GM21528 (cell line): ENCODE measurements around the gene CNDP2.
"Not testable (repeated sequence)": the region's sequence is repeated elsewhere in the genome, so short reads cannot be mapped to it uniquely, and the experiment has no call there.

Source experiments
- ATAC-seq: cut with Tn5 transposase; IDR thresholded peaks from one replicate; pipeline ENCODE4 v1.9.1; 2021; ENCODE audit warnings: mild to moderate bottlenecking, moderate library complexity; ENCODE audit not compliant: unreplicated experiment, low FRiP score

Gene CNDP2

DNA sequence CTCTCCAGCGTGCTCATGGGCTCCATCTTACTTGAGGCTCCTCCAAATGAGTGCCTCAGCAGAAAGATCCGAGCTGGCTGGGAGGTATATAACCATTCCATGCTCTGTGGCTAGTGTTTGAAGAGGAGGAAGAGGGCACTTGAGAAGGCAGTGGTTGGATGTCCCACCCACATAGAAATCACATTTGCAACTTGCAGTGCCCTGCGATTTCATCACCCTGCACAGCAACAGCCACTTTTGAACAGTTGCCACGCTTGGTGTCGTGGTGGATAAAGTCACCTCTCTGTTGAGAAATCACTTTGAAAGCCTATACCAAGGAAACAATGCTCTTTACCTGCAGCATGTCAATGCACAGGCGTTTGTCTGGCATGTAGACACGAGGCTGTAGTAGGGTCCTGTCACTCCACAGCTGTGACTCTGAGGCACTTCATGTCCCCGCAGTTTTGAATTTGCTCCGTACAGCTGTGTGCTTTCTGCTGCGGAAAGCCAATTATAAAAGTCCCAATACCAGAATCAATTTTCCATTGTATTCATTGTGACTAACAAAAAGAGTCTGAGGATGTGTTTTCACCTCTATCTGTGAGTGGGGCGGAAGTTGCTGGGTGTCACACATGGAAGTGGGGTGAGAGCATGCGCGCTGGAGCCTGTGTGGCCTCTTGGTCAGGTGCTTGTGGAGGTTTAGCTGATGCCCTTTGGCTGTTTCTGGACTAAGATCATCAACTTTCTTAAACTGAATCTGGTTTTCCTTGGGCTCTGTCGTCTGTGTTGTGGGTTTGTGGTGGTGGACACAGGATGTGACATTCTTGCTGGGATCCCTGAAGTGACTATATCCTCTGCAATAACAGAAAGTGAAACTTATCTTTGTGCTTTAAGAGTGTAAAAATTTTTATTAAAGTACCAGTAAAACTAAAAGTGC lies 2.8 kb downstream of the CNDP2 start:
- peak; percentile 44 for ATAC-seq

DNA sequence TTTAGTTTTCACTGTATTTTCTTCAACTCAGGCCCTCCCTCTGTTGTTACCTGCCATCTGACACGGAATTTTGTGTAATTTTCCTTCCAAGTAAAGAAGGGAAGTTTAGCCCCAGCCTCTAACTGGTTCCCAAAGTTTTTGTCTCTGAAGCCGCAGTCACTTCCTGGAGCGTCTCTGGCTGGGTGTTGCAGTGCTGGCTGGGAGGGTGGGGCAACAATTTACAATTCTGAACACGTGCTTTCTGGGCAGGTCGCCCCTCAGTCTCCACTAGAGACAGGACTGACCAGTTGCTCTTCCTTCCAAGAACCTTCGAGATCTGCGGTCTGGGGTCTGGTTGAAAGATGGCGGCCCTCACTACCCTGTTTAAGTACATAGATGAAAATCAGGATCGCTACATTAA lies 3.5 kb downstream of the CNDP2 start:
- peak; percentile 41 for ATAC-seq

DNA sequence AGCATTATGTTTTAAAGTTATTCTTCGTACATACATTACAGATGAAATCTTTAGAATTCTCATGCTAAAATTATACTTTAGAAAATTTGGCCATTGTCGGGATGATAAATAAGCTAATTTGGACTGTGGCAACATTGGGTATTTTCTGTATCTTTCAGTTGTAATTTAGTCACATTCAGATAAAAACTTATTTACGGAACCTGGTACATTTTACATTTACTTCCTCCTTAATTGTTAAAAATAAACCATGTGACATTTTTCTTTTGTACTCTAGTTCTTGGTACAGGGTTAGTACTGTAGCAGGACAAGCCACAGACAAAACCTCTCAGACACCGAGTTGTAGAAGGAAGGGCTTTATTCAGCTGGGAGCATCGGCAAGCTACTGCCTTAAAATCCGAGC lies 4.2 kb downstream of the CNDP2 start:
- no peak for ATAC-seq

- not testable (repeated sequence) for ATAC-seq
Measured at GRCh38 chr18:74500774-74501173, 4.6 kb downstream of the CNDP2 start.

DNA sequence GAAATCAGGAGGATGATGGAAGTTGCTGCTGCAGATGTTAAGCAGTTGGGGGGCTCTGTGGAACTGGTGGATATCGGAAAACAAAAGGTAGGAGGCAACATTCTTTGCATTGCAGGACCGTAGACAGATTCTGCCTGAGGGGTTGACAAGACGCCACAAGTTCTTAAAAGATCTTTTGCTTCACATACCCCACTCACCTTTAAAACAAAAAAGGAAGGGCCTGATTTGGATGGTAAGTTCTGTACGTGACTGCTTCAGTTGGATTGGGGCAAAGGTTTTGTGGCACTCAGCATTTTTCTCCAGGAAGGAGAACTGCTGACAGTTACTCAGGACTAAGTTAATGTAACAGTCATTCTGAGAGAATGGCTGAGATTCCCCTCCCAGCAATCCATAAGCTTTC lies 5.2 kb downstream of the CNDP2 start:
- ATAC-seq, result no peak

- ATAC-seq, result no peak
Measured at GRCh38 chr18:74503137-74503536, 7.0 kb downstream of the CNDP2 start.

- no peak for ATAC-seq
Measured at GRCh38 chr18:74505776-74506175, 9.6 kb downstream of the CNDP2 start.

DNA sequence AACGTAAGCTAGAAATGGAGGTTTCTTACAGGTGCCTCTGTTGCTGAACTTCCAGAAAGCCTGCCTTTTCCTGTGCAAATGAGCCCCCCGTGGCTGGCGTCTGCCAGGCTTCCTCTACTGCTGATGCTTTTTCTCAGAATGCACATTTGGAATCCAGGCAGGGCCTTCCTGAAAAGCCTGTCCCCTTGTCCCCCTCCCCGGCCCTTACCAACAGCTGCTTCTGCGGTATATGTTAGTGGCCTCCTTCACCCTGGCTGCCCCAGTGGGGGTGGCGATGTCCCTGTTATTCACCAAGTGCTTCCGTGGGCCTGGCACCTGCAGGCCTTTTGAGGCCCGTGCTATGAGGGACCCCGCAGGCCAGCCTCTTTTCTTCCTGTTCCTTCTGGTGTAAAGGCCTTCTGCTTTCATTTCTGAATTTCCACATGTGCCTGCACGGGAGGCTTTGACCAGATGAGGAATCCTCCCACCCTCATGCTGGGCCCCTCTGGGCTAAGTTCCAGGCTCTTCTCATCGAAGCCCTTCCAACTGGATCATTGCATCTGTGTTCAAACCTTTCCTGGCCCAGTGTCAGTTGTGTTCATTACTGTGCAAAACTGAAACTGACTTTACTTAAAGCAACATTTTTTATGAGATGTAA lies 10.4 kb downstream of the CNDP2 start:
- no peak for ATAC-seq

GRCh38 chr18:74507097-74507881 lies 11.1 kb downstream of the CNDP2 start:
- ATAC-seq, result no peak

- ATAC-seq, result no peak
Measured at GRCh38 chr18:74507927-74508326, 11.8 kb downstream of the CNDP2 start.

DNA sequence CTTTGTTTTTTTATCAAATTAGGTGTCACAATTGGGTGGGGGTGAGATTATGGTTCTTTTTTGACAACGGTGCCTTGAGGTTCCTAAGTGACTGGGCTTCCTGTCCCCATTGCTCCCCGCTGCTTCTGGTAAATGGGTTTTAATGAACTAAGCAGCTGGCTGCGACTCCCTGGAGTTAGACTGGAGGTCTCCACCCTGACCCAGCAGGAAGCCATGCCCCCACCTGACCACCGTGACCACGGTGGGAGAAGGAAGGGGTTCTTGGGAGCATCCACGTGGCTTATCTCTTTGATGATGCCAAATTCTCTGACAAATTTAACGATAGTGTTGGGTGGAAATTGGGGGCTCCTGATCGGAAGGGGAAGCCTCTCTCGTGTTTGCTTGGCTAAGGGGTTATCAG lies 12.2 kb downstream of the CNDP2 start:
- ATAC-seq, result no peak

DNA sequence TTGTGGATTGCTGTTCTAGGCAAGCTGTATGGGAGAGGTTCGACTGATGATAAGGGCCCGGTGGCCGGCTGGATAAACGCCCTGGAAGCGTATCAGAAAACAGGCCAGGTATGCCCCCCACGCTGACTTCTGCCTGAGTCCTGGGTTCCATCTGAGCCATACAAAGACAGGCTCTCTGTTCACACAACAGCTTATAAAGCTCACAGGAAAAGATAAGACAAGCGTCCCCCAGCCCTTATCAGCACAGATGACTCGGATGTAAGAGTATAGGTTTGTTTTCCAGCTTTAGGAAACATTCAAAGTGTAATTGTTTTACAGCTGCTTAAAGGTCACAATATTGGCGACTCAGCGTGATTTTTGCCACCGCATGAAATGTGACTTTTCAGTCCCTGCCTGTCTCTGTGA lies 12.7 kb downstream of the CNDP2 start:
- no peak for ATAC-seq

- ATAC-seq, result no peak
Measured at GRCh38 chr18:74509856-74510769, 13.9 kb downstream of the CNDP2 start.

DNA sequence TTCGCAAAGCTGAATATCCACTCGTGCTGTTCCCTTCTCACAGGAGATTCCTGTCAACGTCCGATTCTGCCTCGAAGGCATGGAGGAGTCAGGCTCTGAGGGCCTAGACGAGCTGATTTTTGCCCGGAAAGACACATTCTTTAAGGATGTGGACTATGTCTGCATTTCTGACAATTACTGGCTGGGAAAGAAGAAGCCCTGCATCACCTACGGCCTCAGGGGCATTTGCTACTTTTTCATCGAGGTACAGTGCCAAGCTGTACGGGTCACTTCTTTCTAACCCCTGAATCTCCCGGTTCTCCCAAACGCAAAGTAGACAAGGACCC lies 14.6 kb downstream of the CNDP2 start:
- ATAC-seq, result no peak

GRCh38 chr18:74511823-74512222 lies 15.7 kb downstream of the CNDP2 start:
- ATAC-seq, result no peak

DNA sequence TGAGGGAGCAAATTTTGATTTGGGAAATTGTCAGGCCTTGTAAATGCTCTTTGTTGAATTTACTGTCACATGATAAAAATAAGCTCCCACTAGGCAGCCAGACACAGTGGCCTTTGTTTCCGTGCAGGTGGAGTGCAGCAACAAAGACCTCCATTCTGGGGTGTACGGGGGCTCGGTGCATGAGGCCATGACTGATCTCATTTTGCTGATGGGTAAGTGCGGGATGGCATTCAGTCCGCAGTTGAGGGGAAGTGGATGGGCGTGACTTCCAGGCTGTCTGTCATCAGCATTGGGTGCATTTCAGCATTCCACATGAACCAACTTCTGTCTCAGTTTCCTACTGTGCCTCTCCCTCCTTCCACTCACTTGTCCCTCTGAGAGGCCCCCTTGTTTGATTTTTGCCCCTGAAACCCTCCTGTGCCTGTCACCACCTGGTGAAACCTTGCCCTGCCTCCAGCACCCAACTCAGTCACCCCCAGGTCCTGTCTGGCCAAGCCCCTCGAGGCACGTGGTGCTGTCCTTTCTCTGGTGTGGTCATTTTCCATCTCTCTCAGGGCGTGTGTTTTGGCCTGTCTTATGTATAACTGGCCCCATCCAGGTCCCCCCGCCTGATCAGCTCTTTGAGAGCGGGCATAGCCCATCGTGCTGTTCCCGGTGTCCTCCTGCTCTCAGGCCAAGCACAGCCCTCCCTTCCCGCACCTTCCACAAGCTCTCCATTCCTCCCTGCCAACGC lies 16.3 kb downstream of the CNDP2 start:
- ATAC-seq, result no peak

- no peak for ATAC-seq
Measured at GRCh38 chr18:74513149-74513882, 17.2 kb downstream of the CNDP2 start.

GRCh38 chr18:74513883-74514205 lies 17.7 kb downstream of the CNDP2 start:
- ATAC-seq, result no peak

DNA sequence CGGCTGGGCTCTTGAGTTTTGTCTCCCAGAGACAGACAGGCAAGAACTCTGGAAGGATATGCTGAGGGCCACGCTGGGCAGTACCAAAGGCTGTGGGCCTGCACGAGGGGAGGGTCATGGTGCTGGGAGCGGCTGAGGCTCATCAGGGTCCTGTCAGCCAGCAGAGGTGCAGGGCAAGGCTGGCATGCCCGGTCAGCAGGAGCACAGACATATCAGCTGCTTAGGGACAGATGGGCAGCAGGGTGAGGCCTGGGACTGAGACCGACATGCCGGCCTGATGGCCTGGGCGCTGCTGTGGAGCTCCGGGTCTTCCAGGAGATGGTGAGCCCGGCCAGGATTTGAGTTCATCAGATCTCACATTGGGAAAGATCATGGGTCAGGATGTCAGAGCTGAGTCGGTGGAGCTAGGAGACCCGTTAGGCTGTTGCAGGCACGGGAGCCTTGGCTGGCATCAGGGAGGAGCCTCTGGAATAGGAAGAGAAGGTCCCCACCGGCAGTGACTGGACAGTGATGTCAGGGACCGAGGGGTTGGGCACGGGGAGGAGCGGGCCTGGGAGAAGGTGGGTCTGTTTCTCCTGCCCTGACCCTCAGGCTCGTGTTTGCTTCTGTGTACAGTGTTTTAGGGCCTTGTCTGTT lies 18.8 kb downstream of the CNDP2 start:
- ATAC-seq, result no peak
